Fibroblast of skin of right biceps (primary cell): ENCODE data around the gene PCDHB13.
"Not testable (repeated sequence)": the region's sequence is repeated elsewhere in the genome, so short reads cannot be mapped to it uniquely, and the experiment has no call there.

Source experiments
- DNase-seq: peaks from one replicate; pipeline ENCODE4 v3.0.0-alpha.2; 2013

The PCDHB13 gene

GRCh38 chr5:141213656-141214339 lies at the start of gene PCDHB13:
Gene PCDHB13 (plus strand): TSS chr5:141213919. CDS start chr5:141214124, 205 bp downstream.
- DNase-seq: peak; percentile 5

- peak; percentile 17 for DNase-seq
Measured at GRCh38 chr5:141172381-141173204, 41.1 kb upstream of the PCDHB13 start, which contains the start of gene PCDHB7. Gene PCDHB7 (plus strand): TSS chr5:141172644. CDS start chr5:141172836, 192 bp downstream.

GRCh38 chr5:141174291-141175104 lies 39.2 kb upstream of the PCDHB13 start:
- not testable (repeated sequence) for DNase-seq

- DNase-seq: no peak
Measured at GRCh38 chr5:141175933-141176332, 37.8 kb upstream of the PCDHB13 start.

GRCh38 chr5:141177577-141178191 lies 36.0 kb upstream of the PCDHB13 start, which contains the start of gene PCDHB8:
Gene PCDHB8 (plus strand): TSS chr5:141177790. CDS start chr5:141178035, 245 bp downstream.
- not testable (repeated sequence) for DNase-seq

- not testable (repeated sequence) for DNase-seq
Measured at GRCh38 chr5:141179371-141179770, 34.3 kb upstream of the PCDHB13 start.

- not testable (repeated sequence) for DNase-seq
Measured at GRCh38 chr5:141179876-141180275, 33.8 kb upstream of the PCDHB13 start.

- no peak for DNase-seq
Measured at GRCh38 chr5:141180313-141180712, 33.4 kb upstream of the PCDHB13 start.

- DNase-seq: peak; percentile 16
Measured at GRCh38 chr5:141182248-141182647, 31.5 kb upstream of the PCDHB13 start, which contains the start of gene PCDHB16. Gene PCDHB16 (plus strand): TSS chr5:141182387. CDS start chr5:141182560, 173 bp downstream.

GRCh38 chr5:141184117-141184855 lies 29.4 kb upstream of the PCDHB13 start:
- not testable (repeated sequence) for DNase-seq

- no peak for DNase-seq
Measured at GRCh38 chr5:141186897-141187512, 26.7 kb upstream of the PCDHB13 start, which contains the start of gene PCDHB9. Gene PCDHB9 (plus strand): TSS chr5:141187161. CDS start chr5:141187319, 158 bp downstream.

- not testable (repeated sequence) for DNase-seq
Measured at GRCh38 chr5:141188682-141189081, 25.0 kb upstream of the PCDHB13 start.

- DNase-seq: not testable (repeated sequence)
Measured at GRCh38 chr5:141189131-141189530, 24.6 kb upstream of the PCDHB13 start.

GRCh38 chr5:141192110-141192725 lies 21.5 kb upstream of the PCDHB13 start, which contains the start of gene PCDHB10:
Gene PCDHB10 (plus strand): TSS chr5:141192353. CDS start chr5:141192553, 200 bp downstream.
- no peak for DNase-seq

- not testable (repeated sequence) for DNase-seq
Measured at GRCh38 chr5:141194332-141194731, 19.4 kb upstream of the PCDHB13 start.

GRCh38 chr5:141196363-141196762 lies 17.4 kb upstream of the PCDHB13 start:
- DNase-seq: no peak

GRCh38 chr5:141199359-141200235 lies 14.1 kb upstream of the PCDHB13 start, which contains the start of gene PCDHB11:
Gene PCDHB11 (plus strand): TSS chr5:141199627. CDS start chr5:141199775, 148 bp downstream.
- DNase-seq: no peak

GRCh38 chr5:141201126-141201525 lies 12.6 kb upstream of the PCDHB13 start:
- not testable (repeated sequence) for DNase-seq

GRCh38 chr5:141201646-141202045 lies 12.1 kb upstream of the PCDHB13 start:
- DNase-seq: not testable (repeated sequence)
